T follicular helper cell (primary cell): ENCODE data around the gene CIDEA.
"Not testable (repeated sequence)": the region's sequence is repeated elsewhere in the genome, so short reads cannot be mapped to it uniquely, and the experiment has no call there.

ENCODE experiments used
- DNase-seq: peaks from one replicate; pipeline ENCODE4 v3.0.0-alpha.2; 2020; ENCODE audit warnings: low read depth
- total RNA-seq, 2 experiments: gene quantifications; one replicate each; lab custom pipeline; 2026; lab: John Stamatoyannopoulos, UW

CIDEA gene, protein sequence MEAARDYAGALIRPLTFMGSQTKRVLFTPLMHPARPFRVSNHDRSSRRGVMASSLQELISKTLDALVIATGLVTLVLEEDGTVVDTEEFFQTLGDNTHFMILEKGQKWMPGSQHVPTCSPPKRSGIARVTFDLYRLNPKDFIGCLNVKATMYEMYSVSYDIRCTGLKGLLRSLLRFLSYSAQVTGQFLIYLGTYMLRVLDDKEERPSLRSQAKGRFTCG
- 0 reads per million in 2 experiments for total RNA-seq

DNA sequence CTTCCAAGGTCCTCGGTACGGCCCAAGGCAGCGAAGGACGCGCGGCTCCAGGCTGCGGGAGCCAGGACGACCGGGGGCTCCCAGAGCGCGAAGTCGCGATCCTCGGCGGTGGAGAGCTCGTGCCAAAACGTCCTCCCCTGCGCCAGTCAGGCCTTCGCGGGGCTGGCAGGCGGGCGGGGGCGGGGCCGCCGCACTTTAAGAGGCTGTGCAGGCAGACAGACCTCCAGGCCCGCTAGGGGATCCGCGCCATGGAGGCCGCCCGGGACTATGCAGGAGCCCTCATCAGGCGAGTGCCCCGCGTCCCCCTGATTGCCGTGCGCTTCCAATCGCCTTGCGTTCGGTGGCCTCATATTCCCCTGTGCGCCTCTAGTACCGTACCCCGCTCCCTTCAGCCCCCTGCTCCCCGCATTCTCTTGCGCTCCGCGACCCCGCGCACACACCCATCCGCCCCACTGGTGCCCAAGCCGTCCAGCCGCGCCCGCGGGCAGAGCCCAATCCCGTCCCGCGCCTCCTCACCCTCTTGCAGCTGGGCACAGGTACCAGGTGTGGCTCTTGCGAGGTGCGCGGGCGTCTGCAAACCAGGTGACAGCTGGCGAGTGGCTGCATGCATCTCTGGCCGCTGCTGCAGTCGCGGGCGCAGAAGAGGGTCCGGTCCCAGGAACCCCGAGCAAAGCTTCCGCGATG is at the start of gene CIDEA:
CIDEA (plus strand) TSS at position 226 of the 684 bp plus-strand sequence; CDS start at position 249, 23 bp downstream.
- DNase-seq: no peak

DNA sequence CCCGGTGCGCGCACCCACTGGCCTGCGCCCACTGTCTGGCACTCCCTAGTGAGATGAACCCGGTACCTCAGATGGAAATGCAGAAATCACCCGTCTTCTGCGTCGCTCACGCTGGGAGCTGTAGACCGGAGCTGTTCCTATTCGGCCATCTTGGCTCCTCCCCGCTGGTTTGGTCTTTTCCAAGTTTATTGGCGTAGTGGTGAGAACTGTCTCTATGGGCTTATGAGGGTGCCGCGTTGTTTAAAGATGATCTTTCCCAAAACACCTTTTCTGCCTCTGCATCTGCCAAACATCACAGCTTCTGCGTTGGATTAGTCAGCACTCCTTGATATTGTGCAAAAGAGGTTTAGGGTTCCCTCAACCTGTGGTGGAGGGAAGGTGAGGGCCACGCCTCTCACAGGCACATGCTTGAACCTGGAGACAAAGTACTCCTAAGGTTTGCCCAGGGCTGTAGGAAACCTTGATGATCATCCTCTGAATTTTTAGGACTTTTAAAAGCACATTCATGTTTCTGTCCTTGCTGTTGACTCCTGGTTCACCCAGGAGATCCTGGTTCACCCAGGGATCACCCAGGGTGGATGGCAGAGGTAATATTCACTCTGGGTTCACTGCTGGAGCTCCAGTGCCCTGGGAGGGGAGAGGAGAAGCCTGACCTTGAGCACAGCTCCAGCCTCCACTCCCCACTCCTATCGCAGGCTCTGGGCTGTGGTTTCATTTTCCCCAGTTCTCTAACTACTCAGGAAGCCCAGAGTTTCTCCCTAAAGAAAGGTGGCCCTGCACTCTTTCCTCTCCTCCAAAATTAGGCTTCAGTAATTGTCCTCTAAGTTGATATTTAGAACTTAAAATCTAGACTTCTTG is 45.6 kb upstream of the CIDEA start:
- not testable (repeated sequence) for DNase-seq

DNA sequence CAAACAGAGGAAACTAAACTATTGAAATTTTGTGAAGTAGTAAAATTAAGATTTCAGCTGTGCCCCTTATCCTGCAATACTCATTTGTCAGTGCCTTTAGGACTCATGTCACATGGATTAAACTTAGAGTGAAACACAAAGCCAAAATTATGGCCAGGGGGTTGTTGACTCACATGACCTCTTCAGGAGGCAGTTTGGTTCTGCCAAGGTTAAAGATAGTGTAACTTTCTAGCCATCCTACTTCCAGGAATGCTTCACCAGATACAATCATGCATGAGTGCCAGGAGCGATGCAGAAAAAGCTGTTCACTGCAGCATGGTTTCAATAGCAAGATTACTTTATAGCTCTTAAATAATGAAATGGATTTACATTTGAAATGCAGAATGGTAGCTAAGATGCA is 41.9 kb upstream of the CIDEA start:
- DNase-seq: not testable (repeated sequence)

DNA sequence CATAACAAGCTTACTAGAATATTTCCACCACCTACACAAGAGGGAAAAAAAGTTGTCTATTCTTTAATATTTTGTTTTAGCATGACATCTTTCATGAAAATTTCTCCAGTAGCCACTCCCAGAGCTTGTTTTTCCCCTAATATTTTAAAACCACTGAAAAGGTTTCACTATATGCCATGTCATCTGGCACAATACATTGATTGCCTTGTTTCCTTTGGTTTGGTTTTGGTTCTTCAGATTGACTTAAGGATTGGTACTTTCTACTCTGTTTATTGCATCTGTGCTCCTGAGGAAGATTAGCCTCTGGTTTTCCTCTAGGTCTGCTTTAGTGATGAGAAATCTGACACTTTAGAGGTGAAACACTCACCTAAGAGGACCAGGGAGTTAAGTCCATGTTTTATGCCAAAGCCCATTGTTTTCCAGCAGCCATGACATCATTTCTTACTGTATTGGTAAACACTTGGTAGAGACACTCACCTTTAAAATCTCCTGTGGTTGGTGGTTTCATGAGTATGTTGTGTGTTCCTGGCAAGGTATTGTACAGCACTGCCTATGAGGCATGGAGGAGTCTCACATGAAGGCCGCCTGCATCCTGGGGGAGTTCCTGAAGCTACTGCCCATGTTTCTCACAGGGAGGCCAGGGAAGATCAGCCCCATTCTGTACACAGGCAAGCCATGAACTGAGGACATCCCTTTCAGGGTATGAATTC is 39.7 kb upstream of the CIDEA start:
- not testable (repeated sequence) for DNase-seq

DNA sequence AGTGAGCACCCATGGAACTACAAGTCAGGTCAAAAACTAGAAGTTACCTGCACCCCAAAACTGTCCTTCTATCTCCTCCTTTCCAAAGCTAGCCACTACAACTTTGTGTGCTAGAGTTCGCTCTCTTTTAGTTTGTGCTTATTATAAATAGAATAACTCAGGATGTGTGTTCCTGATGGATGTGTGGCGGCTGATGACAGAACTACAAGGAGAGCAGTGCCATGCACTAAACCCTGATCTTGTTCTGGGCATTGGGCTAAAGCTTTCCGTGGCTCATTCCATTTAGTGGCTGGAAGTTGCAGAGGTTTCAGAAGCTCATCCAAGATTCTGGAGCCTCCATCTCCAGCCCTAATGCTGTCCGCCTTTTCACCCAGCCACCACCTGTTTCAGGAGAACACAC is 37.7 kb upstream of the CIDEA start:
- DNase-seq: not testable (repeated sequence)

DNA sequence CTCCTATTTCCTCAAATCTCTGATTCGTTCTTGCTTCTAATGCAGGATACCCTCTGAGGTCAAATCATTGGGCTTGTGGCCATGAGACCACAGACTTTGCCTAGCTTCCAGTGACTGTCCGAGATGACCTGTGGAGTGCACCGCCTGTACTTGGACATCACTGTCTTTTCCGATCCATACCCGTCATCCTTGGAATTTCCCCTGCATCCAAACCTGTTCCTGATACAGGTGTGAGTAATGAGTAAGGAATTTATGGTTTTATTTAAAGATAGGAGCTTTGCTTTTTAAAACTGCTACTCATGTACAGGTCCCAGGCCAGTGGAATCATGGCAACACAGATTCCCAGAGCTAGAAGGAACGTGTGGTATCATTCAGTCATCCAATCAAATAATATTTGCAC is 35.6 kb upstream of the CIDEA start:
- DNase-seq: not testable (repeated sequence)

DNA sequence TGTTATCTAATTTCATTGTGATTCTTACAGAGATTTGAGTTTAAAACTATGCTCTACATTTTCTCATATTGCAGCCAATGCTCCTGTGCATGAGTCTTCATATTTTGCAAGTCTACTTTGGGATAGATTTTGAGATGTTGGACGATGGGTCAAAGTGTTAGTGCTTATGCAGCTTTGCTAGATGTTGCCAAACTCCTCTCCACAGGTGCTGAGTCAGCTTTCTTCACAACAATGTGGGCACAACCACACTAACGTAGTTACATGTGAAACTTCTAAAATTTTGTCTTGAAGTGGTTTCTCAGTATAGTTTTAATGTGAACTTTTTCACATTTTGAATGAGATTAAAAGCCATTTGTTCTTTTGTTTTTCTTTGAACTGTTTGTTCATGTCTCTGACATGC is 32.1 kb upstream of the CIDEA start:
- DNase-seq: not testable (repeated sequence)

DNA sequence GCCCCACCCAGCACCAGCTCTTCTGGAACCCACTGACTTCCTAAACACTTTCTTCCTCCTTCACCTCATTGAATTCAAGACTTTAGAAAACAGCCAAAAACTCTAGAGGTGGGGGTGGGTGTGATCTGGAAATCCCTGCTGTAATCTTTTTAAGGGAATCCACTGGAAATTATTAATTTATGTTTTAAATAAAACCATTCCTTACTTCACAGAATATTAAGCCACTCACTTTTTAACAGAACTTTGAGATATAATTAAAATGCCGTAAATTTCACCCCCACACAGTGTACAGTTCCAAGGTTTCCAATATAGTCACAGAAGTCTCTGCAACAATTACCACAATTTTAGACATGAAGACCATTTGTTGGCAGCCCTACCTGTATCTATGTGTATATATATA is 30.8 kb upstream of the CIDEA start:
- not testable (repeated sequence) for DNase-seq

DNA sequence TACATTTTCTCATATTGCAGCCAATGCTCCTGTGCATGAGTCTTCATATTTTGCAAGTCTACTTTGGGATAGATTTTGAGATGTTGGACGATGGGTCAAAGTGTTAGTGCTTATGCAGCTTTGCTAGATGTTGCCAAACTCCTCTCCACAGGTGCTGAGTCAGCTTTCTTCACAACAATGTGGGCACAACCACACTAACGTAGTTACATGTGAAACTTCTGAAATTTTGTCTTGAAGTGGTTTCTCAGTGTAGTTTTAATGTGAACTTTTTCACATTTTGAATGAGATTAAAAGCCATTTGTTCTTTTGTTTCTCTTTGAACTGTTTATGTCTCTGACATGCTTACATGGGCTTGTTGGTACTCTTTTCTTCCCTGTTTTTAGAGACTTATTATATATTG is 27.4 kb upstream of the CIDEA start:
- not testable (repeated sequence) for DNase-seq

DNA sequence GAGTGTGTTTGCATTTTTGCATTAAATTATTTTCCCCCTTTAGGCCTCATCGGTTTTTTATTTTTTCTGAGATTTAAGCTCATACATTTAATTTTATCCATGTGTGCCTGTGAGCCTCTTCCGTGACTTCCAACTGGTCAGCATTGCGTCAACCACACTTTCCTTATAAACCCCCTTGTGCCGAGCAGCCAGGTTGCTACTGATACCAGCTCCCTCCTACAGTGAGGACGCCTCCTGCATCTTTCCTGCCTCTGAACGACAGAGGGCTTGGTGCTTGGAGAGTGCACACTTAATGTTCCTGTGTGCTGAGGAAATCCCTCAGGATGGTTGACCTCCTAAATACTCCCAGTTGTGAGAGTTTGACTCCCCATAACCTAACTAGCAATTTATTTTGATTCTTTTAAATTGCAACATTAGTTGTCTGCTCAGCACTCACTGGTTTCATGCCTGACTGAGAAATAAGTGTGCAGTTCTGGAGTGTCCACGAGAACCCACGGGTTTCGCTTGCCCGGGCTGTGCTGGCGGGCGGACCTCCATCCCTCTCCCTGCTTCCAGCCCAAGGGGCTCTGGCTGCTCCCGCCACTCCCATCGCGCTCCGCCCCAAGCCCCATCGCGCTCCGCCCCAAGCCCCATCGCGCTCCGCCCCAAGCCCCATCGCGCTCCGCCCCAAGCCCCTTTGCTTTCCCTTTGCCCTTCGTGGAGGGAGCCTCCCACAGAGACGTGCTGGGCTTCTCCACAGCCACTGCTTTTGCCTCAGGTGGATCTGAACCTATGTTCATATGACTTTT is 26.6 kb upstream of the CIDEA start:
- DNase-seq: not testable (repeated sequence)

DNA sequence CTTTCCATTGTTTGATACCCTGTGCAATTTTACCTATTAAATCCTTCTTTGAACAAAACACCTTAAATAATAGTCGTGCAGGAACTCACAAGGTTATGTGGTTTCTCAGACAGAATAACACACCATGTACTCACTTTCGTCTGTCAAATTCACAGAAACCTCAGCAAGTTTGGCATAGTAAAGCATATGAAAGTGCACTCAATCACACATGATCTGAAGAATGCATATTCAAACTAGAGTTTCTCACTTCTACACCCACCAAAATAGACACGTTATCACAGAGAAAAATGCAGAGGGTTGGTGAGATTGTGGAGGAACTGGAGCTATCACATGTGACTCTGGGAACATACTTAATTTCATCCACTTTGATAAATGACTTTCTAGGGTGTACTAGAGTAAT is 25.9 kb upstream of the CIDEA start:
- not testable (repeated sequence) for DNase-seq

DNA sequence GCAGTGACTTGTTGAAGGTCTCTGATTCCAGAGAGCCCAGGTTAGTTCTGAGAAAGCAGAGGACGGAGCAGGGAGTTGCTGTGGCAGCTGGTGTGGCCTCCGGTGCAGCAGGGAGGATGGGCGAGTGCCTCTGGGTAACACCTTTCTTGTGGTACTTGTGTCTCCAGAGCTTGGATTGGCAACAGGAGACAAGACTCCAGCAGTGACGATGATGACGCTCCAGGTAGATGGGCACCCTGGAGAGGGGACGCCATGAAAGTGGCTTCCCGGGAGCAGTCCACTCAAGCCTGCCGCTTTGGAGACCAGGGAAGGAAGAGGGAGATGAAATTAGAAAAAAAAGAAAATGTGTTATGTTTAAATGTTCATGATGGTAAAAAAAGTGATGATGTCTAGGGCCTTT is 23.6 kb upstream of the CIDEA start:
- DNase-seq: not testable (repeated sequence)

DNA sequence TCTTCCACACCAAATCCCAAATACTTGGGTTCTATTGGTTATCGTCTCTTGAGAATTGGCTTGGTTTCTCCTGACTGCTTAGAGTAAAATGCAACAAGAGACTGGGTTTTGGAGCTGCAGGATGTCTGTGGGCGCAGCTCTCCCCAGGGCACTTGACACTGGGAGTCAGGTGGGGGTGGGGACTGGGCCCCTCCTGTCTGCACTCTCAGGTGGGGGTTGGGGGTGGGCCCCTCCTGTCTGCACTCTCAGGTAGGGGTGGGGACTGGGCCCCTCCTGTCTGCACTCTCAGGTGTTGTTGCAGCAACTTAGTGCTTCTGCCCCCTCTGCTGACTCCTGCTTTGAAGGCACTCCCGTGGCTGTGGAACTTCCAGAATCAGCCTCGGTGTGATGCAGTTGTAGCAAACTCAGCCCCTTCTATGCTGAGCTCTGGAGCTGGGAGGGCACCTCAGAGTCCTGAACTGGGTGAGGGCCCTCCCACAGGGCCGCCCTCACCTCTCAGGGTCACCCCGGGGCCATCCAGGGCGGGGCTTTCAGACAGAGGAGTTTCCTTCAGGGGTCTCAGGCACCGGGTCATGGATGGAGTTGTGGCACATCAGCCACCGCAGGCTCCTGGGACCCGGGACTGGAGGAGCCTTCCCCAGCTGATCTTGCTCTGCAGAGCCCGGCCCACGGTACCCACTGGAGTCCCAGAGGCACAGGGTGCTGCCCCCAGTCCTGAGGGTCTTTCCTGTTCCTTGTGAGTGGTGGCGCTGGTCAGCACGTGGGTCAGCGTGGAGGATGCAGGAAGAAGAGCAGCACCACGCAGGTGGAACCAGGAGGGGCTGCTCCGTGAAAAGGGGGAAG is 22.9 kb upstream of the CIDEA start:
- no peak for DNase-seq

DNA sequence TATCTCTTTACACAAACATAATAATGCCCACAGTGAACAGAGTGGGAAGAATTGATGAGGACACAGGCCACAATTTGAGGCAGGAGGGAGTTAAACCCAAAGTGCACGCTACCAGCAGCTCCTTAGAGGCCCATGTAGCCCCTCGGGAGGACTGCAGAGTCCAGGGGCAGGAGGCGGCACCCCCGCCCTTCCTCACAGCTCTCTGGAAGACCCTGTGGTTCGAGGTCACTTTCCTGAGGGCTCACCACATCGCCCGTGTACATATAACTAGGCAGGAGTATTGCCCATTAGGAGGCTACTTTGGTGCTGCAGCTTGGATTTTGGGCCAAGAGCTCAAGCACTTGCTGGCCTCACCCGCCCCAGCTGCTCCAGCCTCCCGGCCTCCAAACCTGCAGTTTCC is 22.2 kb upstream of the CIDEA start:
- DNase-seq: no peak

DNA sequence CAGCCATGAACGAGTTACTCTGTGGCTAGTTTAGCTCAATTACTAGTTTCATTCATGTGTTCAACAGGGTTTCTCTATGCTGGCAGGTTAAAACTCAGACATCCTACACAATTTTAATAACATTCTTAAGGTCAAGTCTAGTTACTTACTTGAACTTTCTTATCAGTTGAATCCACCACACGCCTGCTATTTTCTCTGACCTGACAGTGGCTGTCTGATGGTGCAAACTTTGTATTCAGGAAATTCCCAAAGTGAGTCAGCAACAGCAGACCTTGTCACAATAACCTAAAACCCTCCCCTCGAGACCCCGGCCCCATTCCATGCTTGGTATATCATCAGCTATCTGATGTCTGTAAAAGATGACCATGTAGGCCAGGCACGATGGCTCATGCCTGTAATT is 20.8 kb upstream of the CIDEA start:
- no peak for DNase-seq

DNA sequence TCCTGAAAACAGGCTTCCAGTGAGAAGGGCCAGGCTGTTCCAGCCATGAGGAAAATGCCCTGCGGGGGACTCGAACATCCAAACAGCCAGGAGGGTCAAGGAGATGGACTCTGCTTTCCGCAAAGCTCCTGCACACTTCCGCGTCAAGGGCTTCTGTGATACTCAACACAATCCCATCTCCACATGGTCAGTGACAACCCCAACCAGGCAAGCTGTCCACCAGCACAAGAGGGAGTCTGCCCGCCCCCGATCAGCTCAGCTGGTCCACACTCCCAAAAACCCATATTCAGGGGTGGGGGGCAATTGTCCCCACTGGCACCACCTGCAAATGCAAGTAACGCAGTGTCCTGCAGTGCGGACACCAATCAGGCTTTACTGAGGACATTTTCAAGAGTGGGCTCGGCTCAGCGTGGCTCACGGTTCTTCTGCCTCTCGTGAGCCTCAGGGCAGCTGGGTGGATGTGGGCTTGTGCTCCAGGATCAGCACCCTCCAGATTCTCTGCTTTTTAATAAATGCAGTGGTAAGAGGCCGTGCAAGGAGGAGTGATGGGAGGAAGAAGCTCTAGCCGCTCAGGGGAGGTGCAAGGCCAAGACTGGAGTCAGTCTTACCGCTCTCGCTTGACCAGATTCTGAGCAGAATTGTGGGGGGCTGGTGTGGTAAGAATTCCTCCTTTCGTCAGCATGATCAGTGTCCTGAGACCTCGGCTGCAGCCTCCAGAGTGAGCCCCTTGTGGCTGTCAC is 19.5 kb upstream of the CIDEA start:
- no peak for DNase-seq

DNA sequence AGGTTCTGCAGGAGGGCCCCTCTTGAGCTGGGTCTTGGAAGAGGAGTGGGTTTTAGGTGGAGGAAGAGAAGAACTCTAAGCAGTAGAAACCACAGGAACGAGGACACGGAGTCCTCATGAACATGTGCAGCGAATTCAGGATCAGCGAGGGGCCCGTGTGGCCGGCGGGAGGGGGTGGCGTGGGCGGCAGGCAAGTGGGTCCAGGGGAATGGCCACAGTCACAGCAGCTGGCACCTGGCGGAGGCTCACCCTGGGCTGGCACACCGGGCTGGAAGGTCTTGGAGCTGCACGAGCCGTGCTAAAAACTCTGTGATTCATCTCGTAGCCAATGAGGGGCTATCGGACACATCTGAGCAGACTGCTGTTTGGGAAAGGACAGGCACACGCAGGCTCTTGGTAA is 18.0 kb upstream of the CIDEA start:
- DNase-seq: no peak

DNA sequence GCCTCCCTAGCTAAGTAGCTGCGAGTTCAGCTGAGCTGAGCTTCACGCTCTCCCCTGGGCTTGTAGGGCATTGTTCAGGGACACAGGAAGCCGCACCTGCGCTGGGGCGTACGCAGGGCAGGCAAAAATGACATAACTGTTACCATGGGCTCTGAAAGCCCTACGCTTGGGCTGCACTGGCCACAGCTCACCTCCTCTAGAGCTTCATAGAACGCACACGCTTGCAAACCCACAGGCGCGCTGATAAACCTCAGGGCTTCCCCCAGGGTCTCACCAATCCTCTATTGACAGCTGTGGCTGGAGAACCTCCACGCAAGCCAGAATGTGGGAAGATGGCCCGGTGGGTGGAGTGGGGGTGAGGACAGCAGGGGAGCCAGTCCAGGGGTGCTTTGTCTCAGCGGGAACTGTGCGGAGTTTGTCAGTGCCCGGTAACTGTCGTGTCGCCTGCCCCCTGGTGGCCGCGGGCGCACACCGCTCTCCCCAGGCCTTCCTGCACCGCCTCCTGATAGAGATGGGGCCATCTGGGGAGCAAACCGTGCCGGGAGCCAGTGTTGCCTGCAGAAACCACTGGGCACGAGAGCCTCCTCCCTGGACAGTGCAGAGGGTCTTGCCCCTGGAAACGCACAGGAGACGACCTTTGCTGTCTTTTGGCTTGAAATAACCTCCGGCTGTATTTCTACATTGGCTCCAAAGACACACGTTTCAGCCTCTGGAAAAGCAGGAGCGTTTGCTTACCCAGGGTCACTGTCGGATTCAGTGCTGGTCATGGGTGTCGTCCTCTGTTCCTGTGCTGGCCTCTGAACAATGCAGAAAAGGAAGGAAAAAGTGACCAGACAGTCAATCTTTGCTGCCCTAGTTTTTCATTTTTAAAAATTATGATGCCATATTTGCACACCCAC is 17.0 kb upstream of the CIDEA start:
- peak; percentile 23 for DNase-seq

DNA sequence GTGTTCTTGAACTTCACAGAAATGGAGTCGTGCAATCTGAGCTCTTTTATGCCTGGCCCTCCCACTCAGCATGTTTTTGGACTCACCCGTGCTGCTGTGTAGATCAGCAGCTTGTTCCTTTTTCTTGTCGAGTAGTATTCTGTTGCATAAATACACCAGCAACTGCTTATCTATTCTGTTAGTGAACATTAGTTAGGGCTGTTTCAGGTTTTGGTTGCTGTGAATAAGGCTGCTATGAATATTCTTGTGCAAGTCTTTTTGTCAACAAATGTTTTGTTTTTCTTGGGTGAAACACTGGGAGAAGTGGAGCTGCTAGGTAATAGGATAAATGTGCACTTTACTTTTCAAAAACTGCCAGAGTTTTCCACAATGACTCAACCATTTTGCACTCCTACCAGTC is 15.3 kb upstream of the CIDEA start:
- no peak for DNase-seq
